Measurements from ENCODE around the gene RIC8B.

RIC8B gene

GRCh38 chr12:106926657-106927056 is 152.2 kb downstream of the RIC8B start:
- in situ Hi-C loops (cut with HindIII; ENCODE audit: low sequenced_read_pairs): no loop called here

DNA sequence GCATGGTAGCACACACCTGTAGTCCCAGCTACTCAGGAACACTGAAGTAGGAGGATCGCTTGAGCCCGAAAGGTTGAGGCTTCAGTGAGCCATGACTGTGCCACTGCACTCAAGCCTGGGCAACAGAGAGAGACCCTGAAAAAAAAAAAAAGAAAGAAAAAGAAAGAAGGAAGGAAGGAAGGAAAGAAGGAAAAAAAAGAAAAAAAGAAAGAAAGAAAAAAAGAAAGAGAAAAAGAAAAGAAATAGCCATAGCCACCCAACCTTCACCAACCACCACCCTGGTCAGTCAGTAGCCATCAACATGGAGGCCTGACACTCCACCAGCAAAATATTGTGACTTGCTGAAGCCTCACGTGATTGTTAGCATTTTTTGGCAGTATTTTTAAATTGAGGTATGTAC is 159.8 kb downstream of the RIC8B start:
- in situ Hi-C loops (cut with HindIII; ENCODE audit: low sequenced_read_pairs): no loop called here

Data from DLD1 (cell line).